GM18858 (cell line): ENCODE data around the gene ADAM19.

ENCODE experiments used
- ATAC-seq: cut with Tn5 transposase; IDR thresholded peaks from one replicate; pipeline ENCODE4 v1.9.1; 2021; ENCODE audit not compliant: unreplicated experiment

ADAM19 gene

GRCh38 chr5:157597277-157597676 is 21.7 kb upstream of the ADAM19 start:
- ATAC-seq: peak; percentile 11

GRCh38 chr5:157596487-157596886 is 20.9 kb upstream of the ADAM19 start:
- ATAC-seq: peak; percentile 71

- no peak for ATAC-seq
These were observed 19.3 kb upstream of the ADAM19 start for GRCh38 chr5:157594675-157595459.

- ATAC-seq: no peak
These were observed 18.7 kb upstream of the ADAM19 start for GRCh38 chr5:157594257-157594656.

- ATAC-seq: no peak
These were observed 17.6 kb upstream of the ADAM19 start for GRCh38 chr5:157593052-157593757.

- no peak for ATAC-seq
These were observed 17.0 kb upstream of the ADAM19 start for GRCh38 chr5:157592594-157592993.

- no peak for ATAC-seq
These were observed 14.9 kb upstream of the ADAM19 start for GRCh38 chr5:157590478-157590877.

GRCh38 chr5:157584628-157585027 is 9.1 kb upstream of the ADAM19 start:
- no peak for ATAC-seq

GRCh38 chr5:157582731-157583620 is 7.4 kb upstream of the ADAM19 start:
- ATAC-seq: peak; percentile 74

- ATAC-seq: no peak
These were observed 6.3 kb upstream of the ADAM19 start for GRCh38 chr5:157581901-157582300.

GRCh38 chr5:157578079-157578780 is 2.7 kb upstream of the ADAM19 start:
- ATAC-seq: no peak

- no peak for ATAC-seq
These were observed 1.1 kb upstream of the ADAM19 start for GRCh38 chr5:157576678-157577077.

- ATAC-seq: no peak
These were observed 857 bp downstream of the ADAM19 start for GRCh38 chr5:157574456-157575380.

- ATAC-seq: peak; percentile 94
These were observed 4.2 kb downstream of the ADAM19 start for GRCh38 chr5:157571357-157571827.

- no peak for ATAC-seq
These were observed 4.9 kb downstream of the ADAM19 start for GRCh38 chr5:157570531-157571200.

GRCh38 chr5:157568720-157569119 is 6.9 kb downstream of the ADAM19 start:
- ATAC-seq: no peak

- ATAC-seq: no peak
These were observed 7.4 kb downstream of the ADAM19 start for GRCh38 chr5:157568222-157568621.

- no peak for ATAC-seq
These were observed 8.6 kb downstream of the ADAM19 start for GRCh38 chr5:157566902-157567489.
